ES-I3 (cell line): ENCODE results near the gene NKAIN2.
"Not testable (repeated sequence)": the region's sequence is repeated elsewhere in the genome, so short reads cannot be mapped to it uniquely, and the experiment has no call there.

ENCODE experiments used
- H3K36me3 ChIP-seq: 2 replicates; pipeline ENCODE4 v1.6.1; 2013; ENCODE audit warnings: mild to moderate bottlenecking, low read length, control low read depth, moderate library complexity; ENCODE audit not compliant: insufficient read depth
- H3K4me1 ChIP-seq: 2 replicates; pipeline ENCODE4 v1.6.1; 2013; ENCODE audit warnings: mild to moderate bottlenecking, control low read depth, low read length; ENCODE audit not compliant: insufficient read depth
- H3K9ac ChIP-seq: 2 replicates; pipeline ENCODE4 v1.6.1; 2013; ENCODE audit warnings: low read depth, mild to moderate bottlenecking, low read length, moderate library complexity
- H3K9me3 ChIP-seq: 2 replicates; pipeline ENCODE4 v1.6.1; 2013; ENCODE audit warnings: mild to moderate bottlenecking, low read length, moderate library complexity; ENCODE audit not compliant: control insufficient read depth, insufficient read depth

The NKAIN2 gene

DNA sequence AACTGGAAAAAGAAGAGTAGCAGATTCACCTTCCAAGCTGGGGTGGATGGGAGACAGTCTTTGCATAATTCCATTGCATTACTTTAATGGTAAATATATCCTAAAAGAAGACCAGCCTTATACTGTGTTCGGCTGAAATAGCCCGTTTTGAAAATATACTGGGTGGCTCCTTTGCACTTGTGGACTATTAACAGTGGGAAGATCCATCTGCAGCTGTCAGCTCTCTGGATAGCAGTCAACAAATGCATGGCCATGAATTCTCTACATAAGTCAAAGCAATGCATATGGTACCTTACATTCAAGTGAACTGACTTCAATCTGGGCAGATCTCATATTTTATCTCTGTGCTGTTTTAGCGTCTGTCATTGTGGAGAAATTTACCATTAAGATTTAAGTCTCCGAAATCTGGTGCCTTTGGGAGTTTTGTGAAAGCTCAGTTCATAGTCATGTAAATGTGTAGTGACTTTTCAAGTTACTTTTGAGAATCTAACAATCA, 758.0 kb downstream of the NKAIN2 start:
- Histone ChIP-seq H3K9me3 (no peaks in the 10 kb centered on the region), H3K9ac (no peak overlapping the region), H3K36me3 (no peaks in the 10 kb centered on the region), H3K4me1 (peaks cover 12% of the 10 kb centered on the region)

DNA sequence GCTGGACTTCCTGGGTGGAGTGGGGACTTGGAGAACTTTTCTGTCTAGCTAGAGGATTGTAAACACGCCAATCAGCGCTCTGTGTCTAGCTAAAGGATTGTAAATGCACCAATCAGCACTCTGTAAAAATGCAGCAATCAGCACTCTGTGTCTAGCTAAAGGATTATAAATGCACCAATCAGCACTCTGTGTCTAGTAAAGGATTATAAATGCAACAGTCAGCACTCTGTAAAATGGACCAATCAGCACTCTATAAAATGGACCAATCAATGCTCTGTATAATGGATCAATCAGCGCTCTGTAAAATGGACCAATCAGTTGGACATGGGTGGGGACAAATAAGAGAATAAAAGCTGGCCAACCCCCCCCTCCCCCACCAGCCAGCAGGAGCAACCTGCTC, 760.5 kb downstream of the NKAIN2 start:
- H3K9ac ChIP-seq, H3K36me3 ChIP-seq, H3K9me3 ChIP-seq: not testable (repeated sequence)
- peaks cover 12% of the 10 kb centered on the region for H3K4me1 ChIP-seq

DNA sequence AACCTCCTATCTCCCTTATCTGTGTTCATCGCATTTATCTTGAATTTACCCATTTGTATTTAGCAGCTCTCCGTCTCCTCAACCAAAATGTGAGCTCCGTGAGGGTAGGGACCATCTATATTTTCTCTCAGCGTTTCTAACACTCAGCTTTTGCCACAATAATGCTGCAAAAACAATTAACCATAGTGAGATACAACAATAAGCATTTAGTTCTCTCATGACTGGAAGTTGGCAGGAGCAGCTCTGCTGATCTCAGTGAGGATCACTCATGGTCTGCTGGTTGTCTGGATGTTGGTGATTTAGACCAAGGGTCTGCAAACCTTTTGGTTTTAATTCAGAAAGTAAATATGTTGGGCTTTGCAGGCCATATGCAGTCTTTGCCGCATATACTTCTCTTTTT, 763.7 kb downstream of the NKAIN2 start:
- no peaks in the 10 kb centered on the region; the same call in 1 of the 2 replicates for H3K9me3 ChIP-seq
- no peaks in the 10 kb centered on the region for H3K36me3 ChIP-seq
- H3K9ac ChIP-seq, result no peak overlapping the region
- H3K4me1 ChIP-seq, result no peaks in the 10 kb centered on the region

DNA sequence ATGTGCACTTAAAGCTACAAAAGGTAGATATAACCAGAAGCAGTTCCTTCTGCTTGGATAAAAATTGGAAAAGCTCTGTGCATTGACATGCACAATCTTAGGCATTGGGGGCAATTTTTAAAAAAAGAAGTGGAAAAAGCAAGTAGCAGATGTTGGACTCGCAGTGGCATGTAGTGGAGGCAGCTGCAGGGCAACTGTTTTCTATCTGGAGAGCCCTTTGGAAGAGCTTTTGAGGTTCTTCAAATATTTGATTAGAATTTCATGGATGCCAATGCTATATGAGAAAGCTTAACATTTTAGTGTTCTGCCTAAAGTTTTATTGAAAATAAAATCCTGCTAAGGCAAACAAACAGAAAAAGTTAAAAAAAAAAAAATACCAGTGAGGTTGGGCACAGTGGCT, 770.3 kb downstream of the NKAIN2 start:
- Histone ChIP-seq H3K9me3 (no peaks in the 10 kb centered on the region), H3K9ac (no peak overlapping the region), H3K4me1 (no peaks in the 10 kb centered on the region), H3K36me3 (no peaks in the 10 kb centered on the region; the same call in 1 of the 2 replicates)

DNA sequence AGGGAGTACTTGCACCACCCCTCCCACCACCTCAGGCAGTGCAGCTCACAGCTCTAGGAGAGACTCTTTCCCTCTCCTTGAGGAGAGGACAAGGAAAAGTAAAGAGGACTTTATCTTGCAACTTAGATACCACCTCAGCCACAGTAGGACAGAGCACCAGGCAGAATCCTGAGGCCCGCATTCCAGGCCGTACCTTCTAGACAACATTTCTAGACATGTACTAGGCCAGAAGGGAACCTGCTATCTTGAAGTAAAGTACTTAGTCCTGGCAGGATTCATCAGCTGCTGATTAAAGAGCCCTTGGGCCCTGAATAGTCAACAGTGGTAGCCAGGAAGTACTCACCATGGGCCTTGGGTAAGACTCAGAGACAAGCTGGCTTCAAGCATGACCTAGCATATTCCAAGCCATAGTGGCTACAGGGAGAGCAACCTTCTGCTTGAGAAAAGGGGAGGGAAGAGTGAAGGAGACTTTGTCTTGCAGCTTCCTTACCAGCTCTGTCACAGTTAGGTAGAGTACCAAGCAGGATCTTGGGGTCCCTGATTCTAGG, 774.1 kb downstream of the NKAIN2 start:
- Histone ChIP-seq H3K9me3 (no peaks in the 10 kb centered on the region), H3K9ac (no peak overlapping the region), H3K4me1 (no peaks in the 10 kb centered on the region), H3K36me3 (no peaks in the 10 kb centered on the region; the same call in 1 of the 2 replicates)

DNA sequence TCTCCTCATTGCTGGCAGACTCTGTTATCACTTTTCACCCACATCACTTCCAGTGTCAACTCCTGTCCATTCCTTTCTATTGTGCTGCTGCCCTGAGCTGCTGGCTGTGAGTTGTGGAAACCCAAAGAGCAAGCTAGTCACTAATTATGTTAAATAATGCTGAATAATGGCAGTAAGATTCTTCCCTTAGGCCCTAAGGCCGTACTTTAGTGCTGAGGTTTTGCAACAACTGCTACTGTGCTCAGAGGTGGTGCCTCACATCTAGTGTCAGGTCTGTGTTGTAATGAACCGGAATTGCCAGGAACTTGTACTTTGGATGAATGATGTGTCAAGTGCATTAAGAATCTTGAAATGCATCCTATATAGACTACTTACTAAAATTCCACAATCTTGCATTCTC, 786.3 kb downstream of the NKAIN2 start:
- Histone ChIP-seq H3K4me1 (no peaks in the 10 kb centered on the region), H3K9ac (no peak overlapping the region), H3K36me3 (no peaks in the 10 kb centered on the region), H3K9me3 (no peaks in the 10 kb centered on the region)

DNA sequence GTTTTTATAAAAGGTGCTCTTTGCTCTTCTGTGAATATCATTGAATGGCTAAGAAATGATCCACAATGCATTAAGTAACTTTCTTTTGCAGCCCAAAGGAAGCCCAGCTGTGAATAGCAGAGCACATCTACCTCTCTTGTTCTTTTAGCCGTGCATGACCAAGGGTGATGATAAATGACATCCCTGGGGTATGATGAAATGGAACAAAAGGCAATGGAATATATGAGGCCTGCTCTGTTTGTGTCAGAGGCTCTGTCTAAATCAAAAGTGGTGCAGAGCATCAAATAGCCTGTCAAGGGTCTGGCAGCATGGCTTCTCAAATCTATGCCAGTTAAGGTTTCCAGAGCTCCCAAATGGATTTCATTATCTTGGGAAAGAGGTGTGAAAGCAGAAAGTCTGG, 796.0 kb downstream of the NKAIN2 start:
- H3K36me3 ChIP-seq, result no peaks in the 10 kb centered on the region
- no peaks in the 10 kb centered on the region for H3K9me3 ChIP-seq
- H3K9ac ChIP-seq, result no peak overlapping the region
- no peaks in the 10 kb centered on the region for H3K4me1 ChIP-seq

DNA sequence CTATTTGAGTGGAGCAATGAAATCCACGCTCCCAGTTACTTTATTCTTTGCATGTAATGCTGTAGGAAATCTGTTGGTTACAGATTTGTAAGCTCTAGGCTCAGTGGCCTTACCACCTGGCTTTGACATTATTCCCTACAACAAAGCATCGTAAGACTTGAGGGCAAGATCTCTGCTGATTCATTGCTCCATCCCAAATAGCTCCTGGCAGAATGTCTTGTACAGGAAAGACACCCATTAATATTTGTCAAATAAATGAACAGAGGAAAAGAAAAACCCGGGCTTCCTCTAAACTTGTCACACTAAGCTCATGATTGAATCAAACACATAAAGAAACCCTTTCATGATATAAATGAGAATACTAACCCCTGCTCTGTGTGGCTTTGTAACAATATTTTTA, 801.1 kb downstream of the NKAIN2 start:
- H3K36me3 ChIP-seq, result no peaks in the 10 kb centered on the region
- H3K4me1 ChIP-seq, result no peaks in the 10 kb centered on the region
- no peaks in the 10 kb centered on the region for H3K9me3 ChIP-seq
- H3K9ac ChIP-seq, result no peak overlapping the region

DNA sequence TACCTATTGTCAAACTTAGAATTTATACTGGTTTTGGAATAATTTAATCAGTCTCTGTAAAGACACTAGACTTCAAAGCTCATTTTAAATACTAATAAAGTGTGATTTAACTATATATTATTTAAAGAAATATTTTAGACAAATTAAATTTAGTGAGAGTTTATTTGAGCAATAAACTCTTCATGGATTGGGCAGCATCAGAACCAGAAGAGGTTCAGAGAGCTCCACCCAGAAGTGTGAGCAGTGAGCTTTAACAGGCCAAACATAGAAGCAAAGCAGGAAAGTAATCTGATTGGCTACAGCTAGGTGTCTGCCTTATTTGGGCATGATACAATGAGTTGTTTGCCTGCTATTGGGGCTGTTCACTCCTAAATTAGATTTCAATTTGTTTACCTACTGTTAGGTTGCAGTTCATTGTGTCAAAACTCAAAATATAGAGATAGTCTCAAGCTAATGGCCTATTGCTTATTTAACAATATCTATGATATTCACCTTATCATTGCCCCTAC, 803.5 kb downstream of the NKAIN2 start:
- Histone ChIP-seq H3K36me3 (no peaks in the 10 kb centered on the region), H3K4me1 (no peaks in the 10 kb centered on the region), H3K9ac (no peak overlapping the region), H3K9me3 (no peaks in the 10 kb centered on the region)

DNA sequence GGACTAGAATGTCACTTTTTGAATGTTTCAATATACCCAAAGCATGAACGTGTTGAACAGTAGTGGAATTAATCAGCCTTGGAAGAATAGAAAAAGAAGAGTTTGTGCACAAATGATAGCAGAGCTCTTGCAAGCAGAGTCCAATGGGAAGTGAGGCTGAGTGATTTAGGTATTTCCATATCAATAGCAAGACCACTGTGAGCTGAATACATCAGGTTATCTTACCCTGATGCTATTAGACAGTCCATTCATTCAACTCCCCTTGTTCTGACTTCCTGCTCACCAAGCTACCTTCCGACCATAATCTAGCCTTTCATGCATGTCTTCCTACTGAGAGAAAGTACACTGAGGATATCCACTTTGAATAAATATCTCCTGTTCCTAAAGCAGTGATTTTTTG, 809.4 kb downstream of the NKAIN2 start:
- H3K36me3 ChIP-seq, result no peaks in the 10 kb centered on the region

DNA sequence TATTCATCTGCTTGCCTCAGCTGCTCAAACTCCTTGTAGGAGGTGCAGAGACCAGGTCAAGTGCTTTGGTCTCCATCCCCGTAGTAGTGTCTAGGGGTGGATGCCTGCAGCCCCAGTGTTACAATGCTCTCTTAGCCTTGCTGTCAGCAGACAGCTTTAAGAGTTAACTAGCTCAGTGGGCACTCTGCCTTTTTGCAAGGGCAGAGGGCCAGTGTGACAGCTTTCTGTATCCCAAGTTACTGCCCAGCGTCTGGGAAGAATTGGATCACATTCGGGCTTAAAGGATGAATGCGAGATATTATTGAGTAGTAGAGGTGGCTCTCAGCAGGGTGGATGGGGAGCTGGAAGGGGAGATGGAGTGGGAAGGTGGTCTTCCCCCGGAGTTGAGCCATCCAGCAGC, 818.7 kb downstream of the NKAIN2 start:
- H3K36me3 ChIP-seq, result no peaks in the 10 kb centered on the region
- H3K9ac ChIP-seq, result no peak overlapping the region
- H3K4me1 ChIP-seq, result 0 out of 2 replicates have a peak, but pooled peaks cover 4% of the 10 kb centered on the region
- H3K9me3 ChIP-seq, result no peaks in the 10 kb centered on the region

More for the DNA sequence above, 809.4 kb downstream of the NKAIN2 start:
- Histone ChIP-seq H3K4me1 (peaks cover 7% of the 10 kb centered on the region; the same call in 1 of the 2 replicates), H3K9ac (no peak overlapping the region), H3K9me3 (no peaks in the 10 kb centered on the region)

DNA sequence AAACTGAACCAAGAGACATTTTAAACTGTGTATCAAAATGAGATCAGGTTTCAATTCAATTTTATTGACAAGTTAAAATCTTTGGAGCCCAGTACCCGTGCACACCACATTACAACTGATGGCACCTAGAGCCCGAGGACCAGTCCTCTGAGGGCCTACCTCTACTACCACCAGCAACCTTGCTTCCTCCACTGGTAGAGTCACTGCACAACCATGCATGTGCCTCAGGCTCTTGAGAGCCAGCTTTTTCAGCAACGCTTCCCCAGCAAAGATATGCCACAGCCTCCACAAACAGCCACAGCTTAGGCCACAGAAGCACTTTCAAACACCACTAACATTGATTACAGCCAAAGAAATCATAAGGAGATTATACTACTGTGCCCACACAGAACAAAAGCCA, 830.0 kb downstream of the NKAIN2 start:
- Histone ChIP-seq H3K9me3 (no peaks in the 10 kb centered on the region), H3K36me3 (no peaks in the 10 kb centered on the region), H3K9ac (no peak overlapping the region)

DNA sequence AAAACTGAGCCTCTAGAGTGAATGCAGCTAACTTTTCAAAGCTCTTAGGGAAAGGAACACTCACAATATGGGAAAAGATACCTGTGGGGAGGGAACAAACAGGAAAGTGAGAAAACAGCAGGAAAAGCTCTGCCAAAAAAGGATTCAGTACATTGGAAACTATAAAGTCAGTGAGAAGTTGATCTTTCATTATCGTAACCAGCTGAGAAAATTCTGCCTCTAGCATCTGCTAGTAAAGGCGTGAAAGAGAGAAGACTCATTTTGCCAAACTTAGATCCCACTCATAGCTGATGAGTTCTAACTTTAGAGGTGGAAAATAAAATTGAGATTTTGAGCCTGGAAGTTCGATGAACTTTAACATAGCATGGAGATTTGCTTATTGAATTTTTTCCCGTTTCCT, 836.8 kb downstream of the NKAIN2 start:
- no peak overlapping the region for H3K9ac ChIP-seq
- H3K4me1 ChIP-seq, result no peaks in the 10 kb centered on the region
- H3K36me3 ChIP-seq, result no peaks in the 10 kb centered on the region
- H3K9me3 ChIP-seq, result no peaks in the 10 kb centered on the region

More for the DNA sequence above, 830.0 kb downstream of the NKAIN2 start:
- no peaks in the 10 kb centered on the region for H3K4me1 ChIP-seq

DNA sequence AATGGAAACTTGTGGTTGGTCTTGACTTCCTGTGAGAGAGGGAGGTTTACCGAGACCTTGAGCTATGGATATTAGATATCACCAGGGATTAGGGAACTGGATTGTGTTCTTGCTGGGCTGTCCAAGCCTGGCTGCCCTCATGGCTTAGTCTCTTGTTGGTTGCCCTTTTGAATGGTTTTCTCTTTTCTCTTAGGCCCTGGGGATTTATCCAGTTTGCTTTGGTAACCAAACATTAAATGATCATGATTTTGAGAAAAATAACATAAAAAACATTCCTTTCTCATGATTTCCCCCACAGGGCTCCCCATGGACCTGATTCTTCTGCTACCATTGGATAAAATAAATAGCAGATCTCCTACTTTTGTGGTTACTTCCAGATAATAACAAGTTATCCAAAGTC, 852.2 kb downstream of the NKAIN2 start:
- no peaks in the 10 kb centered on the region for H3K9me3 ChIP-seq
- no peak overlapping the region for H3K9ac ChIP-seq
- no peaks in the 10 kb centered on the region for H3K36me3 ChIP-seq
- H3K4me1 ChIP-seq, result peaks cover under 1% of the 10 kb centered on the region; the same call in 1 of the 2 replicates

DNA sequence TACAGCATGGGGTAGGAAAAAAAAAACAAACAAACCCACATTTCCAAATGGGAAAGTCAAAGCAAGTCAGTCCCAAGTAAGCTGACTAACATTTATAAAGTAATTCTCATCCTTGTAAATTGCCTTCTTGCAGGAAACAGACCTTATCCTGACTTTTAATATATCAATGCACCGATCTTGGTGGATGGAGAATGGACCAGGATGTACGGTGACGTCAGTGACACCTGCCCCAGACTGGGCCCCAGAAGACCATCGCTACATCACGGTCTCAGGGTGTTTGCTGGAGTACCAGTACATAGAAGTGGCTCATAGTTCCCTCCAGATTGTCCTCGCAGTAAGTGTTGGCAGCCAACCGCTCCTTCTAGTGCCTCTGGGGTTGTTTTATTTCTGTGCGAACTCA, 854.4 kb downstream of the NKAIN2 start:
- H3K9me3 ChIP-seq, result no peaks in the 10 kb centered on the region

More for the DNA sequence above, 854.4 kb downstream of the NKAIN2 start:
- Histone ChIP-seq H3K36me3 (no peaks in the 10 kb centered on the region), H3K9ac (no peak overlapping the region), H3K4me1 (peaks cover 8% of the 10 kb centered on the region)
